ENCODE measurements around the gene CELSR1.

CELSR1 gene

GRCh38 chr22:46377525-46378425 is 159.6 kb downstream of the CELSR1 start:
- DNase-seq = peak; percentile 69

GRCh38 chr22:46376908-46377524 is 160.4 kb downstream of the CELSR1 start:
- no peak for DNase-seq

GRCh38 chr22:46376111-46376510 is 161.3 kb downstream of the CELSR1 start:
- no peak for DNase-seq

- DNase-seq = no peak
These were observed 162.6 kb downstream of the CELSR1 start for GRCh38 chr22:46374663-46375474.

GRCh38 chr22:46373921-46374662 is 163.3 kb downstream of the CELSR1 start:
- peak; percentile 51 for DNase-seq

- no peak for DNase-seq
These were observed 164.3 kb downstream of the CELSR1 start for GRCh38 chr22:46373159-46373558.

- no peak for DNase-seq
These were observed 164.7 kb downstream of the CELSR1 start for GRCh38 chr22:46372686-46373085.

- DNase-seq = no peak
These were observed 165.7 kb downstream of the CELSR1 start for GRCh38 chr22:46371623-46372226.

GRCh38 chr22:46370584-46371291 is 166.7 kb downstream of the CELSR1 start:
- no peak for DNase-seq

- DNase-seq = no peak
These were observed 167.5 kb downstream of the CELSR1 start for GRCh38 chr22:46369716-46370583.

GRCh38 chr22:46368871-46369715 is 168.3 kb downstream of the CELSR1 start:
- no peak for DNase-seq

GRCh38 chr22:46368422-46368821 is 169.0 kb downstream of the CELSR1 start:
- no peak for DNase-seq

- peak; percentile 59 for DNase-seq
These were observed 169.7 kb downstream of the CELSR1 start for GRCh38 chr22:46367707-46368191.

- no peak for DNase-seq
These were observed 170.4 kb downstream of the CELSR1 start for GRCh38 chr22:46366801-46367706.

GRCh38 chr22:46366327-46366731 is 171.1 kb downstream of the CELSR1 start:
- DNase-seq = no peak

GRCh38 chr22:46365166-46365624 is 172.2 kb downstream of the CELSR1 start:
- DNase-seq = no peak

GRCh38 chr22:46364341-46365165 is 172.9 kb downstream of the CELSR1 start:
- DNase-seq = no peak

Measured in right kidney (tissue), 1 donor.